SK-N-MC (cell line): ENCODE results near the gene PTCH2.

ENCODE experiments used
- EZH2 ChIP-seq: fragments of 200-600 bp; sonication (generic); IDR thresholded peaks from one replicate; pipeline ENCODE4 v1.6.1; 2017; ENCODE audit warnings: antibody characterized with exemption
- POLR2AphosphoS5 ChIP-seq: IDR thresholded peaks from 2 replicates; pipeline ENCODE4 v1.6.1; 2012; ENCODE audit warnings: mild to moderate bottlenecking, low read depth, low read length, borderline replicate concordance

DNA sequence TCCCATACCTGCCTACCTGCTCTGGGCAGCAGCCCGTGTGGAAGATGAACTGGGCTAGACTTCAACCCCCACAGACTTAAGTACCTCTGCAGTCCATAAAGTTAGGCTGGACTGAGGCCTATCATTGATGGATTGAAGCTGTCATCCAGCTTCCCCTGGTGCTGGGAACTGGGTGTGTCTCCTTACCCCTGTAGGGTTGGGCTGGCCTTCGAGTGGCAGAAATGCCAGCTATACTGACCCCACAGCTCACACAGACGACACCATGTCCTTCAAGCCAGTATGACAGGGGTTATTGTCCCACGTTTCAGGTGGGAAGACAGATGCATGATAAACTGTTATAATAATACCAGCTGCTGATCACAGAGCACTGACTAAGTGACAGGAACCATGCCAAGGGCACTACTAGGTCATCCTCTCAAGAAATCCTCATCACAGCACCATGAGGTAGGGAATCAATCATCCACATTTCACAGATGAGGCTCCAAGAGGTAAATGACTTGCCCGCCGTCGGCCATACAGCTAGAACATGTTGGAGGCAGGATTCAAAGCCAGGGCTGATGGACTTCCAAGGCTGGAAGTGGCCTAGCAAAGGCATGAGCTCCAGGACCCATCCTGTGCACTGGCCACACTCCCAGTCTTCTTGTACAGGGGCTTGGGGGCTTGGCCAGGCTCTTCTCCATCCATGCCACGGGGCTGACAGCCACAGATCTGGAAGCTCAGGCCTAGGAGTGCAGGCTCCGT lies 54.8 kb downstream of the PTCH2 start, which contains the start of gene BEST4:
- TF ChIP-seq POLR2AphosphoS5 (no peak), EZH2 (no peak)
